Measurements from ENCODE around the gene INAFM1.

The INAFM1 gene

GRCh38 chr19:47305309-47305751 is 30.6 kb downstream of the INAFM1 start:
- TF ChIP-seq CTCF (conservative IDR thresholded peaks at IDR 0.05; ENCODE audit: low read length) (peak; percentile 99), EZH2phosphoT487 (IDR thresholded peaks at IDR 0.05; ENCODE audit: borderline replicate concordance) (no peak)
- no peaks in the 10 kb centered on the region for H3K27me3 ChIP-seq (ENCODE audit: insufficient read depth, low read length, poor library complexity, severe bottlenecking)
- H3K79me2 ChIP-seq (ENCODE audit: insufficient read depth, low read length) = no peaks in the 10 kb centered on the region
- no peak overlapping the region for H3K4me3 ChIP-seq (ENCODE audit: low read length, poor library complexity, severe bottlenecking)
- no peaks in the 10 kb centered on the region for H3F3A ChIP-seq (ENCODE audit: low read depth)
- no peaks in the 10 kb centered on the region for H3K36me3 ChIP-seq (ENCODE audit: insufficient read depth, low read length)
- H3K9ac ChIP-seq (ENCODE audit: low read depth, low read length, poor library complexity, severe bottlenecking) = no peak overlapping the region
- H3K4me1 ChIP-seq (ENCODE audit: insufficient read depth, low read length, poor library complexity, severe bottlenecking) = peaks cover 2% of the 10 kb centered on the region
- H3K9me2 ChIP-seq (replicated peaks; ENCODE audit: low read depth, low read length) = no peaks in the 10 kb centered on the region
- no peak overlapping the region for H3K4me2 ChIP-seq (ENCODE audit: low read depth, low read length, poor library complexity, severe bottlenecking)
- no peaks in the 10 kb centered on the region for H4K20me1 ChIP-seq (ENCODE audit: insufficient read depth, low read length, poor library complexity, severe bottlenecking)
- no peaks in the 10 kb centered on the region for H3K9me3 ChIP-seq (ENCODE audit: insufficient read depth, low read depth, low read length)
- peak overlapping the region; percentile 76; the same call in 1 of the 2 replicates for H2AFZ ChIP-seq (ENCODE audit: low read length)

- no peaks in the 10 kb centered on the region for H3K79me2 ChIP-seq (ENCODE audit: insufficient read depth, low read length)
Measured at GRCh38 chr19:47306303-47306702, 31.6 kb downstream of the INAFM1 start.

GRCh38 chr19:47309038-47309437 is 34.4 kb downstream of the INAFM1 start:
- H3K79me2 ChIP-seq (ENCODE audit: insufficient read depth, low read length) = no peaks in the 10 kb centered on the region
- peak overlapping the region; percentile 22 for H3K4me2 ChIP-seq (ENCODE audit: low read depth, low read length, poor library complexity, severe bottlenecking)
- H3K4me3 ChIP-seq (ENCODE audit: low read length, poor library complexity, severe bottlenecking) = no peak overlapping the region
- no peak overlapping the region for H3K9ac ChIP-seq (ENCODE audit: low read depth, low read length, poor library complexity, severe bottlenecking)
- H3F3A ChIP-seq (ENCODE audit: low read depth) = no peaks in the 10 kb centered on the region; the same call in 1 of the 2 replicates
- no peaks in the 10 kb centered on the region for H3K36me3 ChIP-seq (ENCODE audit: insufficient read depth, low read length)
- H2AFZ ChIP-seq (ENCODE audit: low read length) = no peak overlapping the region
- no peaks in the 10 kb centered on the region for H4K20me1 ChIP-seq (ENCODE audit: insufficient read depth, low read length, poor library complexity, severe bottlenecking)
- H3K4me1 ChIP-seq (ENCODE audit: insufficient read depth, low read length, poor library complexity, severe bottlenecking) = no peaks in the 10 kb centered on the region
- no peaks in the 10 kb centered on the region for H3K9me2 ChIP-seq (replicated peaks; ENCODE audit: low read depth, low read length)
- H3K27me3 ChIP-seq (ENCODE audit: insufficient read depth, low read length, poor library complexity, severe bottlenecking) = no peaks in the 10 kb centered on the region
- H3K9me3 ChIP-seq (ENCODE audit: insufficient read depth, low read depth, low read length) = no peaks in the 10 kb centered on the region
- TF ChIP-seq CTCF (conservative IDR thresholded peaks at IDR 0.05; ENCODE audit: low read length) (no peak), EZH2phosphoT487 (IDR thresholded peaks at IDR 0.05; ENCODE audit: borderline replicate concordance) (no peak)

More at GRCh38 chr19:47306303-47306702, 31.6 kb downstream of the INAFM1 start:
- Histone ChIP-seq H3K9ac (ENCODE audit: low read depth, low read length, poor library complexity, severe bottlenecking) (no peak overlapping the region), H3F3A (ENCODE audit: low read depth) (no peaks in the 10 kb centered on the region), H3K9me3 (ENCODE audit: insufficient read depth, low read depth, low read length) (no peaks in the 10 kb centered on the region), H3K4me3 (ENCODE audit: low read length, poor library complexity, severe bottlenecking) (no peak overlapping the region), H3K36me3 (ENCODE audit: insufficient read depth, low read length) (no peaks in the 10 kb centered on the region), H4K20me1 (ENCODE audit: insufficient read depth, low read length, poor library complexity, severe bottlenecking) (no peaks in the 10 kb centered on the region), H3K27me3 (ENCODE audit: insufficient read depth, low read length, poor library complexity, severe bottlenecking) (no peaks in the 10 kb centered on the region), H3K4me2 (ENCODE audit: low read depth, low read length, poor library complexity, severe bottlenecking) (no peak overlapping the region), H3K4me1 (ENCODE audit: insufficient read depth, low read length, poor library complexity, severe bottlenecking) (no peaks in the 10 kb centered on the region), H2AFZ (ENCODE audit: low read length) (no peak overlapping the region), H3K9me2 (replicated peaks; ENCODE audit: low read depth, low read length) (no peaks in the 10 kb centered on the region)
- no peak for TF ChIP-seq CTCF (conservative IDR thresholded peaks at IDR 0.05; ENCODE audit: low read length)

Measured in Loucy (cell line).